Esophagus (tissue), 2 donors: Measurements from ENCODE around the gene ADCY1. TPM values are rescaled to one million over a fixed set of nuclear protein-coding genes. Genes with fewer than 3 reads are reported as not detected.

Experiments
- H3K27ac ChIP-seq, 2 donors: one replicate each; pipeline ENCODE4 v1.5.1; 2013; ENCODE audit warnings: low read depth in 2 of 2, mild to moderate bottlenecking in 2 of 2, inconsistent platforms in 1 of 2, low read length in 1 of 2, moderate library complexity in 1 of 2
- H3K27me3 ChIP-seq, 2 donors: one replicate each; pipeline ENCODE4 v1.6.1; 2013; ENCODE audit warnings: low read length in 2 of 2, control low read depth in 1 of 2, mild to moderate bottlenecking in 1 of 2; ENCODE audit not compliant: insufficient read depth in 2 of 2, control insufficient read depth in 1 of 2
- H3K36me3 ChIP-seq, 2 donors: one replicate each; pipeline ENCODE4 v1.6.1; 2013; ENCODE audit warnings: low read length in 1 of 2; ENCODE audit not compliant: control insufficient read depth in 2 of 2, insufficient read depth in 2 of 2
- H3K4me1 ChIP-seq, 2 donors: one replicate each; pipeline ENCODE4 v1.6.1; 2013; ENCODE audit warnings: low read length in 1 of 2; ENCODE audit not compliant: control insufficient read depth in 2 of 2, insufficient read depth in 2 of 2
- H3K4me3 ChIP-seq, 2 donors: one replicate each; pipeline ENCODE4 v1.5.1; 2013; ENCODE audit warnings: low read length in 2 of 2, mild to moderate bottlenecking in 2 of 2, low read depth in 1 of 2, moderate library complexity in 1 of 2
- H3K9me3 ChIP-seq, 2 donors: one replicate each; pipeline ENCODE4 v1.6.1; 2013; ENCODE audit warnings: mild to moderate bottlenecking in 2 of 2, low read depth in 1 of 2, low read length in 1 of 2, moderate library complexity in 1 of 2; ENCODE audit not compliant: control insufficient read depth in 2 of 2, insufficient read depth in 1 of 2
- WGBS, 2 donors: extraction: QIAGEN DNeasy Blood & Tissue Kit; methylation state at CpG; one replicate each; pipeline ENCODE4 v1.1.7; 2013; 5-methylcytosine and 5-hydroxymethylcytosine counted together
- polyA plus RNA-seq, 2 donors: library from polyadenylated mRNA; stranded (reverse); fragments of 200-250 nt; gene quantifications; one replicate each; pipeline ENCODE4 v1.2.3, GENCODE V29; 2013
- donor health status: healthy with polysubstance abuse.
- donor health status: Bipolar disorder and iron deficiency.

Gene ADCY1
- polyA plus RNA-seq, 2 donors = 0.12 to 0.18 TPM

- Histone ChIP-seq H3K27me3 (peaks cover 0 to 3% of the 10 kb centered on the region in 2 donors), H3K4me1 (peaks cover 4 to 9% of the 10 kb centered on the region in 2 donors), H3K27ac (no peak overlapping the region), H3K4me3 (peak overlapping the region; percentile 48 to 55), H3K36me3 (no peaks in the 10 kb centered on the region), H3K9me3 (no peaks in the 10 kb centered on the region)
- 1 to 2% methylated on average over 44 to 72 of the region's 72 CpGs for WGBS, 2 donors
Observed at GRCh38 chr7:45574669-45575500, 717 bp downstream of the ADCY1 start.

- peaks cover 0 to 3% of the 10 kb centered on the region in 2 donors for H3K27me3 ChIP-seq
- H3K4me1 ChIP-seq = peaks cover 4 to 9% of the 10 kb centered on the region in 2 donors
- no peaks in the 10 kb centered on the region for H3K9me3 ChIP-seq
- H3K4me3 ChIP-seq = peak overlapping the region in 1 of 2 donors; percentile 55
- no peaks in the 10 kb centered on the region for H3K36me3 ChIP-seq
- 15 to 22% methylated on average over 32 to 36 of the region's 36 CpGs for WGBS, 2 donors
- no peak overlapping the region for H3K27ac ChIP-seq
Observed at GRCh38 chr7:45575501-45576248, 1.5 kb downstream of the ADCY1 start.

- H3K36me3 ChIP-seq = no peaks in the 10 kb centered on the region
- H3K27me3 ChIP-seq = peaks cover 0 to 3% of the 10 kb centered on the region in 2 donors
- H3K4me1 ChIP-seq = peaks cover 4 to 9% of the 10 kb centered on the region in 2 donors
- 70 to 75% methylated on average over 12 of the region's 12 CpGs for WGBS, 2 donors
- H3K27ac ChIP-seq = no peak overlapping the region
- no peaks in the 10 kb centered on the region for H3K9me3 ChIP-seq
- H3K4me3 ChIP-seq = no peak overlapping the region
Observed at GRCh38 chr7:45576249-45576929, 2.2 kb downstream of the ADCY1 start.

GRCh38 chr7:45578022-45578421, 3.9 kb downstream of the ADCY1 start:
- no peak overlapping the region for H3K4me3 ChIP-seq
- H3K27me3 ChIP-seq = peaks cover 0 to 3% of the 10 kb centered on the region in 2 donors
- no peaks in the 10 kb centered on the region for H3K9me3 ChIP-seq
- WGBS, 2 donors = 77 to 83% methylated on average over 3 of the region's 3 CpGs
- H3K4me1 ChIP-seq = peaks cover 5 to 9% of the 10 kb centered on the region in 2 donors
- no peak overlapping the region for H3K27ac ChIP-seq
- H3K36me3 ChIP-seq = no peaks in the 10 kb centered on the region

GRCh38 chr7:45578467-45578866, 4.3 kb downstream of the ADCY1 start:
- Histone ChIP-seq H3K4me1 (peaks cover 7 to 9% of the 10 kb centered on the region in 2 donors), H3K36me3 (no peaks in the 10 kb centered on the region), H3K4me3 (no peak overlapping the region), H3K9me3 (no peaks in the 10 kb centered on the region), H3K27ac (no peak overlapping the region), H3K27me3 (peaks cover 0 to 3% of the 10 kb centered on the region in 2 donors)
- 88 to 93% methylated on average over 1 of the region's 1 CpG for WGBS, 2 donors

- Histone ChIP-seq H3K27ac (no peak overlapping the region), H3K9me3 (no peaks in the 10 kb centered on the region), H3K4me3 (no peak overlapping the region), H3K27me3 (peaks cover 0 to 3% of the 10 kb centered on the region in 2 donors), H3K4me1 (peaks cover 7 to 9% of the 10 kb centered on the region in 2 donors), H3K36me3 (no peaks in the 10 kb centered on the region)
- 51 to 61% methylated on average over 7 of the region's 7 CpGs for WGBS, 2 donors
Observed at GRCh38 chr7:45579391-45579801, 5.2 kb downstream of the ADCY1 start.

GRCh38 chr7:45580053-45580872, 6.1 kb downstream of the ADCY1 start:
- no peak overlapping the region for H3K4me3 ChIP-seq
- peaks cover 3 to 5% of the 10 kb centered on the region in 2 donors for H3K4me1 ChIP-seq
- peaks cover 0 to 3% of the 10 kb centered on the region in 2 donors for H3K27me3 ChIP-seq
- no peaks in the 10 kb centered on the region for H3K9me3 ChIP-seq
- no peak overlapping the region for H3K27ac ChIP-seq
- no peaks in the 10 kb centered on the region for H3K36me3 ChIP-seq
- 82 to 84% methylated on average over 16 of the region's 16 CpGs for WGBS, 2 donors

- no peaks in the 10 kb centered on the region for H3K27me3 ChIP-seq
- WGBS, 2 donors = 80 to 81% methylated on average over 6 of the region's 6 CpGs
- H3K4me3 ChIP-seq = no peak overlapping the region
- no peak overlapping the region for H3K27ac ChIP-seq
- H3K9me3 ChIP-seq = no peaks in the 10 kb centered on the region
- peaks cover 0 to 3% of the 10 kb centered on the region in 2 donors for H3K4me1 ChIP-seq
- no peaks in the 10 kb centered on the region for H3K36me3 ChIP-seq
Observed at GRCh38 chr7:45581271-45581780, 7.2 kb downstream of the ADCY1 start.
